K562 (cell line): Measurements from ENCODE around the gene FZD4. TPM values are rescaled to one million over a fixed set of nuclear protein-coding genes. Genes with fewer than 3 reads are reported as not detected.

Source experiments
- BACH1 ChIP-seq: fragments of 200-800 bp; sonication (Bioruptor generic); IDR thresholded peaks from 2 replicates; pipeline ENCODE4 v1.6.1; 2016; ENCODE audit warnings: missing genetic modification characterization, missing compliant biosample characterization
- CEBPB ChIP-seq: fragments of 450-650 bp; IDR thresholded peaks from 2 replicates; pipeline ENCODE4 v1.6.1; 2016; ENCODE audit warnings: missing genetic modification characterization, missing compliant biosample characterization
- CLOCK ChIP-seq: fragments of 250-450 bp; sonication (Bioruptor Pico); IDR thresholded peaks from 2 replicates; pipeline ENCODE4 v1.4.0; 2020; ENCODE audit warnings: mild to moderate bottlenecking, moderate library complexity, borderline replicate concordance
- CXXC5 ChIP-seq: fragments of 250-450 bp; sonication (Bioruptor Pico); IDR thresholded peaks from 2 replicates; pipeline ENCODE4 v1.8.0; 2022; ENCODE audit warnings: inconsistent platforms, mild to moderate bottlenecking, moderate library complexity
- GABPA ChIP-seq: fragments of 200-800 bp; sonication (Bioruptor generic); conservative IDR thresholded peaks from 2 replicates; pipeline ENCODE4 v1.6.1; 2016; ENCODE audit warnings: low read depth, missing genetic modification characterization, missing compliant biosample characterization
- HOMEZ ChIP-seq: fragments of 250-450 bp; sonication (Bioruptor Pico); IDR thresholded peaks from 2 replicates; pipeline ENCODE4 v1.4.0; 2020; ENCODE audit warnings: mild to moderate bottlenecking, moderate library complexity
- IRF9 ChIP-seq: fragments of 450-650 bp; IDR thresholded peaks from 2 replicates; pipeline ENCODE4 v1.6.1; 2016; ENCODE audit warnings: missing biosample characterization, missing genetic modification characterization
- KLF1 ChIP-seq: fragments of 450-650 bp; IDR thresholded peaks from 2 replicates; pipeline ENCODE4 v1.6.1; 2016; ENCODE audit warnings: missing genetic modification characterization, missing compliant biosample characterization
- MAZ ChIP-seq, 2 experiments: fragments of 450-650 bp in 1 of 2; sonication (generic) in 1 of 2; formaldehyde crosslinking; IDR thresholded peaks in 1 of 2; conservative IDR thresholded peaks in 1 of 2; 2 replicates each; pipeline versions ENCODE4 v1.4.0 to v1.5.0; 2020; ENCODE audit warnings: mild to moderate bottlenecking in 1 of 2, missing genetic modification reagents in 1 of 2
- MTF1 ChIP-seq: fragments of 250-450 bp; sonication (Bioruptor Pico); IDR thresholded peaks from 2 replicates; pipeline ENCODE4 v1.9.0; 2021; ENCODE audit warnings: moderate library complexity, mild to moderate bottlenecking, inconsistent platforms, borderline replicate concordance
- NFE2L1 ChIP-seq: fragments of 450-650 bp; IDR thresholded peaks from 2 replicates; pipeline ENCODE4 v1.6.1; 2016; ENCODE audit warnings: missing genetic modification characterization, low read depth, mild to moderate bottlenecking, missing compliant biosample characterization, moderate library complexity, borderline replicate concordance
- RFX7 ChIP-seq: fragments of 250-450 bp; sonication (Bioruptor Pico); IDR thresholded peaks from 2 replicates; pipeline ENCODE4 v1.5.1; 2021; ENCODE audit warnings: mild to moderate bottlenecking
- ZBTB17 ChIP-seq: fragments of 450-650 bp; formaldehyde crosslinking; IDR thresholded peaks from 2 replicates; pipeline ENCODE4 v1.4.0; 2020; ENCODE audit warnings: mild to moderate bottlenecking
- ZNF174 ChIP-seq: fragments of 250-450 bp; sonication (Bioruptor Pico); IDR thresholded peaks from 2 replicates; pipeline ENCODE4 v1.4.0; 2020; ENCODE audit warnings: mild to moderate bottlenecking
- ZNF197 ChIP-seq: fragments of 200-800 bp; sonication (Bioruptor generic); IDR thresholded peaks from 2 replicates; pipeline ENCODE4 v1.6.1; 2016; ENCODE audit warnings: low read depth, missing genetic modification characterization, missing compliant biosample characterization
- ZNF23 ChIP-seq: fragments of 250-450 bp; sonication (Bioruptor Pico); IDR thresholded peaks from 2 replicates; pipeline ENCODE4 v1.4.0; 2020; ENCODE audit warnings: mild to moderate bottlenecking
- ZNF3 ChIP-seq: fragments of 250-450 bp; sonication (Bioruptor Pico); IDR thresholded peaks from 2 replicates; pipeline ENCODE4 v1.5.0; 2021; ENCODE audit warnings: mild to moderate bottlenecking, moderate library complexity
- ZNF507 ChIP-seq: conservative IDR thresholded peaks from 2 replicates; pipeline ENCODE4 v1.6.1; 2017; ENCODE audit warnings: missing genetic modification characterization, missing compliant biosample characterization
- ZNF586 ChIP-seq: fragments of 450-650 bp; formaldehyde crosslinking; conservative IDR thresholded peaks from 2 replicates; pipeline ENCODE4 v1.4.0; 2020; ENCODE audit warnings: mild to moderate bottlenecking, moderate library complexity
- polyA plus RNA-seq, 8 experiments: library from polyadenylated mRNA; depleted of rRNA in 4 of 8; stranded (reverse) in 5 of 8; unstranded in 3 of 8; fragments of >200 nt; fragmentation: Nextera tagmentation in 2 of 8; fragmentation: Illumina TruSeq in 1 of 8; extraction: Ambion mirVana in 2 of 8; extraction: Trizol in 1 of 8; gene quantifications; 2 replicates each; pipeline versions ENCODE4 v1.2.1 to v1.2.3, GENCODE V29; 2011 to 2014; ENCODE audit warnings: inconsistent platforms in 1 of 8, missing spikeins in 1 of 8
- total RNA-seq, 7 experiments: library from RNA; depleted of rRNA in 6 of 7; stranded (reverse); fragments of >200 nt in 6 of 7; fragmentation: Illumina TruSeq in 2 of 7; extraction: Trizol in 2 of 7; gene quantifications; 2 replicates each; pipeline versions ENCODE4 v1.2.1 to v1.2.3, GENCODE V29; 2011 to 2021; ENCODE audit warnings: low replicate concordance in 1 of 7
- TF ChIP-seq, protein P1 (sequence below): fragments of 250-450 bp; sonication (Bioruptor Pico); IDR thresholded peaks from 2 replicates; pipeline ENCODE4 v1.4.0; 2020; ENCODE audit warnings: mild to moderate bottlenecking

FZD4 gene
- total and polyA plus RNA-seq, 9 of the 15 experiments (the other 6 are each of a cell fraction or from before 2014, with no cell fraction given) = 1.2 to 7.9 (median 5.8) TPM

DNA sequence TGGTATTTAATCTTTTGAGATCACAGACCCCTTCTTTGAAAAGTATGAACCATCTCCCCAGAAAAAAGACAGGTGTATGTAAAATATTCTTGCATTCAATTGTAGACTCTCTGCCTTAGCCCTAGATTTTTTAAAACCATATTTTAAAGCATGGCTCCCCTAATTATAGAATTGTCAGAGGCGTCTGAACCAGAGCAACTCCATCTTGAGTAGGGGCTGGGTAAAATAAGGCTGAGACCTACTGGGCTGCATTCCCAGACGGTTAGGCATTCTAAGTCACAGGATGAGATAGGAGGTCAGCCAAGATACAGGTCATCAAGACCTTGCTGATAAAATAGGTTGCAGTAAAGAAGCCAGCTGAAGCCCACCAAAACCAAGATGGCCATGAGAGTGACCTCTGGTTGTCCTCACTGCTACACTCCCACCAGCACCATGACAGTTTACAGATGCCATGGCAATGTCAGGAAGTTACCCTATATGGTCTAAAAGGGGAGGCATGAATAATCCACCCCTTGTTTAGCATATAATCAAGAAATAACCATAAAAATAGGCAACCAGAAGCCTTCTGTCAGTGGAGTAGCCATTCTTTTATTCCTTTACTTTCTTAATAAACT lies 17.9 kb downstream of the FZD4 start (continued):
- peak; percentile 98 for TF ChIP-seq CLOCK (CRISPR knock-in tag)
- TF ChIP-seq IRF9 = peak; percentile 97
- TF ChIP-seq ZNF197 (CRISPR knock-in tag) = peak; percentile 99
- peak; percentile 98 for TF ChIP-seq ZNF174 (CRISPR knock-in tag)
- peak; percentile 95 for TF ChIP-seq ZNF586 (CRISPR knock-in tag)
- TF ChIP-seq ZNF3 (CRISPR knock-in tag) = peak; percentile 86
- 0 out of 2 replicates have a peak, but pooled peaks have one; percentile 36 for TF ChIP-seq GABPA
- peak; percentile 95 for TF ChIP-seq BACH1 (tag)
- TF ChIP-seq RFX7 (CRISPR knock-in tag) = peak; percentile 96
- peak; percentile 57 for TF ChIP-seq ZNF507 (tag)
- peak; percentile 81 for TF ChIP-seq NFE2L1 (tag)
- peak in 1 of 2 experiments; percentile 96; a peak in 2 of 4 replicates for TF ChIP-seq MAZ (CRISPR knock-in tag; conservative IDR thresholded peaks at IDR 0.05 in 1 of 2, IDR thresholded peaks at IDR 0.05 in 1 of 2)
- peak; percentile 99 for TF ChIP-seq CXXC5 (CRISPR knock-in tag)
- TF ChIP-seq ZNF23 (CRISPR knock-in tag) = peak; percentile 95
- TF ChIP-seq, protein P1, sequence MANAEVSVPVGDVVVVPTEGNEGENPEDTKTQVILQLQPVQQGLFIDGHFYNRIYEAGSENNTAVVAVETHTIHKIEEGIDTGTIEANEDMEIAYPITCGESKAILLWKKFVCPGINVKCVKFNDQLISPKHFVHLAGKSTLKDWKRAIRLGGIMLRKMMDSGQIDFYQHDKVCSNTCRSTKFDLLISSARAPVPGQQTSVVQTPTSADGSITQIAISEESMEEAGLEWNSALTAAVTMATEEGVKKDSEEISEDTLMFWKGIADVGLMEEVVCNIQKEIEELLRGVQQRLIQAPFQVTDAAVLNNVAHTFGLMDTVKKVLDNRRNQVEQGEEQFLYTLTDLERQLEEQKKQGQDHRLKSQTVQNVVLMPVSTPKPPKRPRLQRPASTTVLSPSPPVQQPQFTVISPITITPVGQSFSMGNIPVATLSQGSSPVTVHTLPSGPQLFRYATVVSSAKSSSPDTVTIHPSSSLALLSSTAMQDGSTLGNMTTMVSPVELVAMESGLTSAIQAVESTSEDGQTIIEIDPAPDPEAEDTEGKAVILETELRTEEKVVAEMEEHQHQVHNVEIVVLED (CRISPR knock-in tag) = peak; percentile 86
- peak; percentile 96 for TF ChIP-seq ZBTB17
- TF ChIP-seq CEBPB (tag) = 0 out of 2 replicates have a peak, but pooled peaks have one; percentile 33
- TF ChIP-seq MTF1 (CRISPR knock-in tag) = peak; percentile 98
- peak; percentile 67; the same call in 1 of the 2 replicates for TF ChIP-seq KLF1 (tag)
- TF ChIP-seq HOMEZ (CRISPR knock-in tag) = peak; percentile 98
